Measurements from ENCODE around the gene C3orf22. TPM values are rescaled to one million over a fixed set of nuclear protein-coding genes. Genes with fewer than 3 reads are reported as not detected.

C3orf22 gene
- total and polyA plus RNA-seq, 9 of the 15 experiments (the other 6 are each of a cell fraction or from before 2014, with no cell fraction given) = not detected

DNA sequence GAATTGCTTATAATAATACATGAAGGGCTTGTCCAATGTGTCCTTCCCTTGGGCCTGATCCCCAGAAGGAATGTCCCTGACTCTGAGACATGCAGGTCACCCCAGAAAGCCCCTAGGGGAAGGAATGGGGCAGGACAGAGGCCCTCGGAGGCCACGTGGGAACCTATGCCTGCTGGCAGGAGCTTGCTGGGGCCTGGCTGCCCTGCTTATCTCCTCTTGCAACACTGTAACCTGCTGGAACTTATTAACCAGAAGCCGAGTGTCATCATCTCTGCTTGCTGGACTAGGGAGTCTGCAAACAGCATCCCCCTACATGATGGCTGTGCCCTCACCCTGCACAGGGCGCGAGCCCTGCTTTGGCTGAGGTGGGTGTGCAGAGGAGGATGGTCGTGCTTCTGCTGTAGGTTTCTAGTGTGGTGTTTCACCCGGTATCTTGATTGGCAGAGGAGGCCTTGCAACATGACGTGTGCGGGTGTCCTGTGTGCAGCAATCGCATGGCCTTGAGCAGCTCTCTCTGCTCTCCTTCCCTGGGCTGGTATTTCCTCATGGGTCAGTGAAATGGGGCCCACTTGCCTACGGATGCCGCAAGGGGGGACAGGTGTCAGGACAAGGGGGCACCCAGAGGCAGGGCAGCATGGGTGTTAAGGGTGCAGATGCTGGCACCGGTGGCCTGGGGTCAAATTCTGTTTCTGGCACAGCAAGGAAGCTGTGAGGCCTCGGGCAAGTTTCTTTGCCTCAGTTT lies 29.8 kb downstream of the C3orf22 start:
- H3K36me3 ChIP-seq (ENCODE audit: control insufficient read depth, insufficient read depth, low read length) = no peaks in the 10 kb centered on the region
- H3K9ac ChIP-seq (ENCODE audit: insufficient read depth in 1 of 2, low read depth in 2 of 2, low read length in 2 of 2) = no peak overlapping the region
- no peak overlapping the region for H3K4me2 ChIP-seq (ENCODE audit: insufficient read depth, low read length)
- peaks cover 0 to 9% of the 10 kb centered on the region in 2 experiments; a peak in 2 of 5 replicates for H3K4me1 ChIP-seq (replicated peaks in 1 of 2; ENCODE audit: control insufficient read depth in 2 of 2, insufficient read depth in 2 of 2, low read length in 2 of 2)
- POLR2A ChIA-PET = interaction anchor here (0.7 kb wide), 1 partner anchor 9 kb away, joined by 3 read pairs; no protein-coding TSS in a partner anchor
- FAIRE-seq (no peak), ATAC-seq (no peak), DNase-seq (ENCODE audit: extremely low read depth in 1 of 4, low spot score in 3 of 4) (no peak)
- no peak for TF ChIP-seq ZNF174 (CRISPR knock-in tag; IDR thresholded peaks at IDR 0.05)
- no peak for TF ChIP-seq BHLHE40 (IDR thresholded peaks at IDR 0.05; ENCODE audit: low read length)
- TF ChIP-seq EHMT2 (IDR thresholded peaks at IDR 0.05) = no peak
- TF ChIP-seq KLF16 (IDR thresholded peaks at IDR 0.05) = no peak
- TF ChIP-seq KLF10 (CRISPR knock-in tag; IDR thresholded peaks at IDR 0.05) = no peak
- TF ChIP-seq CREM (IDR thresholded peaks at IDR 0.05; ENCODE audit: low read depth) = no peak
- TF ChIP-seq ARID1B (IDR thresholded peaks at IDR 0.05) = no peak
- TF ChIP-seq DMBX1 (CRISPR knock-in tag; IDR thresholded peaks at IDR 0.05; ENCODE audit: borderline replicate concordance) = no peak
- no peak for TF ChIP-seq RFX5 (IDR thresholded peaks at IDR 0.05; ENCODE audit: low read depth, low read length)
- no peak for TF ChIP-seq ELF4 (CRISPR knock-in tag; IDR thresholded peaks at IDR 0.05)
- TF ChIP-seq ZNF224 (CRISPR knock-in tag; IDR thresholded peaks at IDR 0.05) = no peak
- no peak for TF ChIP-seq MTA3 (IDR thresholded peaks at IDR 0.05; ENCODE audit: borderline replicate concordance)
- TF ChIP-seq PCBP1 (IDR thresholded peaks at IDR 0.05; ENCODE audit: low read depth, low read length, poor library complexity, severe bottlenecking) = no peak
- TF ChIP-seq RFX7 (CRISPR knock-in tag; IDR thresholded peaks at IDR 0.05) = no peak
- TF ChIP-seq, protein P1, sequence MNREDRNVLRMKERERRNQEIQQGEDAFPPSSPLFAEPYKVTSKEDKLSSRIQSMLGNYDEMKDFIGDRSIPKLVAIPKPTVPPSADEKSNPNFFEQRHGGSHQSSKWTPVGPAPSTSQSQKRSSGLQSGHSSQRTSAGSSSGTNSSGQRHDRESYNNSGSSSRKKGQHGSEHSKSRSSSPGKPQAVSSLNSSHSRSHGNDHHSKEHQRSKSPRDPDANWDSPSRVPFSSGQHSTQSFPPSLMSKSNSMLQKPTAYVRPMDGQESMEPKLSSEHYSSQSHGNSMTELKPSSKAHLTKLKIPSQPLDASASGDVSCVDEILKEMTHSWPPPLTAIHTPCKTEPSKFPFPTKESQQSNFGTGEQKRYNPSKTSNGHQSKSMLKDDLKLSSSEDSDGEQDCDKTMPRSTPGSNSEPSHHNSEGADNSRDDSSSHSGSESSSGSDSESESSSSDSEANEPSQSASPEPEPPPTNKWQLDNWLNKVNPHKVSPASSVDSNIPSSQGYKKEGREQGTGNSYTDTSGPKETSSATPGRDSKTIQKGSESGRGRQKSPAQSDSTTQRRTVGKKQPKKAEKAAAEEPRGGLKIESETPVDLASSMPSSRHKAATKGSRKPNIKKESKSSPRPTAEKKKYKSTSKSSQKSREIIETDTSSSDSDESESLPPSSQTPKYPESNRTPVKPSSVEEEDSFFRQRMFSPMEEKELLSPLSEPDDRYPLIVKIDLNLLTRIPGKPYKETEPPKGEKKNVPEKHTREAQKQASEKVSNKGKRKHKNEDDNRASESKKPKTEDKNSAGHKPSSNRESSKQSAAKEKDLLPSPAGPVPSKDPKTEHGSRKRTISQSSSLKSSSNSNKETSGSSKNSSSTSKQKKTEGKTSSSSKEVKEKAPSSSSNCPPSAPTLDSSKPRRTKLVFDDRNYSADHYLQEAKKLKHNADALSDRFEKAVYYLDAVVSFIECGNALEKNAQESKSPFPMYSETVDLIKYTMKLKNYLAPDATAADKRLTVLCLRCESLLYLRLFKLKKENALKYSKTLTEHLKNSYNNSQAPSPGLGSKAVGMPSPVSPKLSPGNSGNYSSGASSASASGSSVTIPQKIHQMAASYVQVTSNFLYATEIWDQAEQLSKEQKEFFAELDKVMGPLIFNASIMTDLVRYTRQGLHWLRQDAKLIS (CRISPR knock-in tag; IDR thresholded peaks at IDR 0.05) = no peak
- TF ChIP-seq ZFP30 (CRISPR knock-in tag; IDR thresholded peaks at IDR 0.05; ENCODE audit: borderline replicate concordance) = no peak
- no peak for TF ChIP-seq ZNF75A (CRISPR knock-in tag; IDR thresholded peaks at IDR 0.05)
- TF ChIP-seq NR2C2 (CRISPR knock-in tag; IDR thresholded peaks at IDR 0.05) = no peak
- TF ChIP-seq NR2C2 (tag; IDR thresholded peaks at IDR 0.05) = no peak
- no peak for TF ChIP-seq NFYB (IDR thresholded peaks at IDR 0.05; ENCODE audit: extremely low read depth, insufficient read length)
- WGBS (ENCODE audit: insufficient coverage, low coverage, missing lambda C conversion rate) = 8% methylated on average over 12 of the region's 14 CpGs
- no TSS peak for BruUV-seq (replicated peaks)
- no peaks in the 10 kb centered on the region; the same call in 1 of the 2 replicates for H4K20me1 ChIP-seq (replicated peaks; ENCODE audit: control insufficient read depth, insufficient read depth, low read length)
- intact Hi-C loops (cut with micrococcal nuclease) = loop anchor here (10.0 kb wide), 2 partner anchors 136 to 216 kb away; no protein-coding TSS in a partner anchor
- no peaks in the 10 kb centered on the region for H3K79me2 ChIP-seq (ENCODE audit: control insufficient read depth, insufficient read depth, low read length)
- H3K27ac ChIP-seq (ENCODE audit: extremely low read depth, low read depth, low read length) = no peak overlapping the region
- H3K4me3 ChIP-seq = no peak overlapping the region
- in situ Hi-C loops (cut with MboI) = no loop called here
- CTCF ChIA-PET (ENCODE audit: low intra/inter-chr PET ratio) = no interaction called here
- H3K9me3 ChIP-seq (replicated peaks; ENCODE audit: control insufficient read depth, insufficient read depth, low read depth, low read length) = no peaks in the 10 kb centered on the region
- no peak overlapping the region for H2AFZ ChIP-seq (ENCODE audit: low read depth, low read length)
- peaks cover 0 to 4% of the 10 kb centered on the region in 2 experiments; a peak in 1 of 5 replicates for H3K27me3 ChIP-seq (ENCODE audit: control insufficient read depth in 2 of 2, insufficient read depth in 2 of 2, low read length in 2 of 2)
- H3K9me1 ChIP-seq (ENCODE audit: control insufficient read depth, insufficient read depth, low read length) = no peaks in the 10 kb centered on the region

All from K562 (cell line).